Neutrophil (primary cell): ENCODE data around the gene OR1M1.
"Not testable (repeated sequence)": the region's sequence is repeated elsewhere in the genome, so short reads cannot be mapped to it uniquely, and the experiment has no call there.

Source experiments
- H3K27ac ChIP-seq: fragments of 200-600 bp; sonication (generic); 2 replicates; pipeline ENCODE4 v1.5.1; 2016; ENCODE audit warnings: mild to moderate bottlenecking, moderate library complexity
- H3K27me3 ChIP-seq: fragments of 200-600 bp; sonication (generic); 2 replicates; pipeline ENCODE4 v1.6.0; 2016; ENCODE audit warnings: mild to moderate bottlenecking
- H3K36me3 ChIP-seq: fragments of 200-600 bp; sonication (generic); 2 replicates; pipeline ENCODE4 v1.5.1; 2017
- H3K4me1 ChIP-seq, 2 experiments: fragments of 200-600 bp in 1 of 2; sonication (generic) in 1 of 2; 1 replicate in 1 of 2; 2 replicates in 1 of 2; pipeline versions ENCODE4 v1.5.1 to v1.6.1; 2013 to 2016; ENCODE audit warnings: low read depth in 1 of 2, low read length in 1 of 2, mild to moderate bottlenecking in 1 of 2, moderate library complexity in 1 of 2; ENCODE audit not compliant: control insufficient read depth in 1 of 2, insufficient read depth in 1 of 2
- H3K4me3 ChIP-seq, 2 experiments: fragments of 200-600 bp in 1 of 2; sonication (generic) in 1 of 2; 1 replicate in 1 of 2; 2 replicates in 1 of 2; pipeline ENCODE4 v1.5.1; 2013 to 2016; ENCODE audit warnings: low read depth in 1 of 2, low read length in 1 of 2, mild to moderate bottlenecking in 1 of 2, moderate library complexity in 1 of 2
- H3K9me3 ChIP-seq: fragments of 200-600 bp; sonication (generic); 2 replicates; pipeline ENCODE4 v1.5.1; 2016
- CTCF ChIP-seq: fragments of 200-600 bp; sonication (generic); IDR thresholded peaks from 2 replicates; pipeline ENCODE4 v1.5.1; 2016; ENCODE audit warnings: antibody characterized with exemption

The OR1M1 gene

GRCh38 chr19:9043524-9043923 is 43.3 kb upstream of the OR1M1 start:
- no peak overlapping the region for H3K27ac ChIP-seq
- H3K36me3 ChIP-seq = no peaks in the 10 kb centered on the region
- no peaks in the 10 kb centered on the region for H3K4me1 ChIP-seq
- H3K9me3 ChIP-seq = no peaks in the 10 kb centered on the region
- H3K27me3 ChIP-seq = no peaks in the 10 kb centered on the region
- H3K4me3 ChIP-seq = no peak overlapping the region
- TF ChIP-seq CTCF = no peak

GRCh38 chr19:9044449-9044848 is 42.4 kb upstream of the OR1M1 start:
- H3K9me3 ChIP-seq = no peaks in the 10 kb centered on the region
- no peak overlapping the region for H3K27ac ChIP-seq
- H3K36me3 ChIP-seq = no peaks in the 10 kb centered on the region
- H3K4me3 ChIP-seq = no peak overlapping the region
- H3K27me3 ChIP-seq = no peaks in the 10 kb centered on the region
- H3K4me1 ChIP-seq = no peaks in the 10 kb centered on the region
- TF ChIP-seq CTCF = no peak

GRCh38 chr19:9046694-9047093 is 40.2 kb upstream of the OR1M1 start:
- Histone ChIP-seq H3K27ac (no peak overlapping the region), H3K36me3 (no peaks in the 10 kb centered on the region), H3K27me3 (no peaks in the 10 kb centered on the region), H3K9me3 (no peaks in the 10 kb centered on the region), H3K4me1 (no peaks in the 10 kb centered on the region), H3K4me3 (no peak overlapping the region)
- TF ChIP-seq CTCF = no peak

GRCh38 chr19:9052894-9053293 is 34.0 kb upstream of the OR1M1 start:
- Histone ChIP-seq H3K9me3 (no peaks in the 10 kb centered on the region), H3K27ac (no peak overlapping the region), H3K36me3 (no peaks in the 10 kb centered on the region), H3K27me3 (no peaks in the 10 kb centered on the region), H3K4me3 (no peak overlapping the region), H3K4me1 (no peaks in the 10 kb centered on the region)
- TF ChIP-seq CTCF = no peak

GRCh38 chr19:9053674-9054073 is 33.2 kb upstream of the OR1M1 start:
- not testable (repeated sequence) for H3K4me3 ChIP-seq, H3K36me3 ChIP-seq, H3K4me1 ChIP-seq, H3K27me3 ChIP-seq, H3K27ac ChIP-seq, H3K9me3 ChIP-seq

- Histone ChIP-seq H3K36me3 (no peaks in the 10 kb centered on the region), H3K27ac (no peak overlapping the region), H3K9me3 (no peaks in the 10 kb centered on the region), H3K27me3 (no peaks in the 10 kb centered on the region), H3K4me1 (no peaks in the 10 kb centered on the region), H3K4me3 (no peak overlapping the region)
- no peak for TF ChIP-seq CTCF
Observed at GRCh38 chr19:9054207-9054606, 32.7 kb upstream of the OR1M1 start.
